ENCODE data around the gene NOC2L. TPM values are rescaled to one million over a fixed set of nuclear protein-coding genes. Genes with fewer than 3 reads are reported as not detected.
"Not testable (repeated sequence)": the region's sequence is repeated elsewhere in the genome, so short reads cannot be mapped to it uniquely, and the experiment has no call there.

The NOC2L gene
- total RNA-seq, 1 donor from 2014 or later = 58.3 TPM

GRCh38 chr1:994546-994945 is 35.5 kb upstream of the NOC2L start:
- DNase-seq (ENCODE audit: low read depth in 2 of 2) = peak in 1 of 2 donors; percentile 47

GRCh38 chr1:993379-993995 is 34.4 kb upstream of the NOC2L start:
- peak in 1 of 2 donors; percentile 51 for DNase-seq (ENCODE audit: low read depth in 2 of 2)

- DNase-seq (ENCODE audit: low read depth in 2 of 2) = no peak
Observed at GRCh38 chr1:992362-992761, 33.3 kb upstream of the NOC2L start.

GRCh38 chr1:991895-992294 is 32.8 kb upstream of the NOC2L start:
- DNase-seq (ENCODE audit: low read depth in 2 of 2) = peak in 1 of 2 donors; percentile 20

- DNase-seq (ENCODE audit: low read depth in 2 of 2) = not testable (repeated sequence)
Observed at GRCh38 chr1:991275-991674, 32.2 kb upstream of the NOC2L start.

GRCh38 chr1:988061-988460 is 29.0 kb upstream of the NOC2L start:
- DNase-seq (ENCODE audit: low read depth in 2 of 2) = not testable (repeated sequence)

GRCh38 chr1:985126-985525 is 26.1 kb upstream of the NOC2L start:
- DNase-seq (ENCODE audit: low read depth in 2 of 2) = no peak

GRCh38 chr1:984476-984814 is 25.4 kb upstream of the NOC2L start:
- no peak for DNase-seq (ENCODE audit: low read depth in 2 of 2)

GRCh38 chr1:983798-984475 is 24.9 kb upstream of the NOC2L start:
- peak in 1 of 2 donors; percentile 47 for DNase-seq (ENCODE audit: low read depth in 2 of 2)

- DNase-seq (ENCODE audit: low read depth in 2 of 2) = no peak
Observed at GRCh38 chr1:982765-983436, 23.8 kb upstream of the NOC2L start.

GRCh38 chr1:981955-982558 is 23.0 kb upstream of the NOC2L start, which contains the start of gene PERM1:
PERM1 (minus strand) TSS chr1:982093; CDS start chr1:981029, 1,064 bp downstream.
- DNase-seq (ENCODE audit: low read depth in 2 of 2) = no peak

- DNase-seq (ENCODE audit: low read depth in 2 of 2) = no peak
Observed at GRCh38 chr1:981491-981954, 22.5 kb upstream of the NOC2L start.

- no peak for DNase-seq (ENCODE audit: low read depth in 2 of 2)
Observed at GRCh38 chr1:980602-981395, 21.7 kb upstream of the NOC2L start.

GRCh38 chr1:980137-980571 is 21.1 kb upstream of the NOC2L start:
- no peak for DNase-seq (ENCODE audit: low read depth in 2 of 2)

GRCh38 chr1:979744-980072 is 20.7 kb upstream of the NOC2L start:
- DNase-seq (ENCODE audit: low read depth in 2 of 2) = no peak

- no peak for DNase-seq (ENCODE audit: low read depth in 2 of 2)
Observed at GRCh38 chr1:978835-979743, 20.0 kb upstream of the NOC2L start.

GRCh38 chr1:978069-978834 is 19.2 kb upstream of the NOC2L start:
- DNase-seq (ENCODE audit: low read depth in 2 of 2) = no peak

GRCh38 chr1:976791-977190 is 17.7 kb upstream of the NOC2L start:
- not testable (repeated sequence) for DNase-seq (ENCODE audit: low read depth in 2 of 2)

GRCh38 chr1:975896-976683 is 17.0 kb upstream of the NOC2L start:
- DNase-seq (ENCODE audit: low read depth in 2 of 2) = peak in 1 of 2 donors; percentile 57

Data from lung microvascular endothelial cell (primary cell).